NB4 (cell line): ENCODE results near the gene HERC3.
A peak's percentile ranks its signal among the peaks of the same experiment; 100 is the strongest.

Experiments
- DNase-seq: peaks from one replicate; pipeline ENCODE4 v3.0.0; 2010; ENCODE audit warnings: low read depth
- H3K4me3 ChIP-seq: one replicate; pipeline ENCODE4 v1.5.1; 2011; ENCODE audit warnings: mild to moderate bottlenecking, low read depth, low read length, moderate library complexity
- CTCF ChIP-seq: IDR thresholded peaks from one replicate; pipeline ENCODE4 v1.5.1; 2012; ENCODE audit warnings: low read depth, low read length
- MAX ChIP-seq: IDR thresholded peaks from 2 replicates; pipeline ENCODE4 v1.6.1; 2011; ENCODE audit warnings: low read depth, low read length
- MYC ChIP-seq: IDR thresholded peaks from 2 replicates; pipeline ENCODE4 v1.6.1; 2011; ENCODE audit warnings: low read depth, low read length
- POLR2A ChIP-seq: IDR thresholded peaks from 2 replicates; pipeline ENCODE4 v1.6.1; 2011; ENCODE audit warnings: mild to moderate bottlenecking; ENCODE audit not compliant: insufficient read length; ENCODE audit errors: extremely low read depth

Gene HERC3

DNA sequence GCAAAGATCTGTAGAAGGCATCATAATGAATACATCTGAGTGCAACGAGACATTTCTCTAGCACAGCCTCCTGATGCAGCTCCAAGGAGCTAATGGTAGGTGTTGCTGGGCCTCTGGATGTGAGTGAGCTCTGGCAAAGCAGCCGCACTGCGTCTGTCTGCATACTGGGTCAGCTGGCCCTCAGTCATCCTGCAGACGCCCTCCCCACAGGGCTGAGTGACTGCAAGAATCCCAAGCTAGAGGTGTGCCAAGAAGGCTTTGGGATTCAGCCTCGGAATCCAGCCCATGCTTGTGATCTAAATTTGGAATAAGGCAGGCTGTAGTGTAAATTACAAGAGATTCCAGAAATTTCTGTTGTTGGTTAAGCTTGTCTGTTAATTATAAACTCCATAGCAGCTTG, 18.5 kb downstream of the HERC3 start:
- H3K4me3 ChIP-seq: no peak overlapping the region
- DNase-seq: no peak
- TF ChIP-seq MAX: no peak
- no peak for TF ChIP-seq MYC
- no peak for TF ChIP-seq CTCF
- no peak for TF ChIP-seq POLR2A

- no peak overlapping the region for H3K4me3 ChIP-seq
- TF ChIP-seq MAX (no peak), POLR2A (no peak)
- peak; percentile 16 for DNase-seq
Measured at GRCh38 chr4:88613417-88613875, 21.2 kb downstream of the HERC3 start.

GRCh38 chr4:88614058-88614457, 21.8 kb downstream of the HERC3 start:
- TF ChIP-seq CTCF (no peak), MYC (no peak), MAX (no peak), POLR2A (no peak)
- DNase-seq: no peak
- no peak overlapping the region for H3K4me3 ChIP-seq

DNA sequence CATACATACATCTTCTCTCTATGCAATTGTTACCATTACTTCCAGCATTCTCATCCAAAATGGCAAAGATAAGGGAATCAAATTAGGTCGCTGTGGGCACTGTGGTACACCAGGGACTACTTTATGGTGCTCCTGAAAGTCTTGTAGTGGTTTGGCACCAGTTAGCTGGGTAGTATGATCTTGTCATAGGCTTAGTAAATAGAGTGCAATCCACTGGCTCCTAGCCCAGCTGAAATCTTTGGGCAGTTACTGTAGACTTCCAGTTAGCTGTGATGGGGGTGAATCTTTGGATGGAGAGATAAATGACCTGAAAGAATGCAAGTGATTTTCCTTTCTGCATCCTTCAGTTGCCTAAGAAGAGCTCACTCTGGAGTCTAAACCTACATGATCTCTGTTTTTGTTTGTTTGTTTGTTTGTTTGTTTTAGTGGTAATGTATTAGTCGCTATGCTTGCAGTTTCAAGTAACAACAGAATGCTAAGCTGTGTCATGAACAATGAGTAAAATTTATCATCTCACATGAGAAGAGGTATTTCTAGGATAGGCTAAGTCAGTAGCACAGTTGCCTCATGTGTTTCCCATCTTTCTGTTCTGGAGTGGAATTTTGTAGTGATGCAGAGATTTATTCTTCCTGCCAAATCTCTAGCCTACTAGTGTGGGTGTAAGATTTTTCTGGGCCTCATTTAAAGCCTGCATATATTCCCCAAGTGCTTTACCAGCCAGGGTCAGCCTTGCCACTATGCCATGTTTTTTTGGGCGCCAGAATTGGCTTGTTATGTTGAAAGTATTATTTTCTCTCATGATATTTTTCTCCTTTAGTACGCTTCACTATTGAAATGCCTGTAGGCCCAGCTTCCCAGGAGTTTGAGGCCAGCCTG, 24.2 kb downstream of the HERC3 start:
- TF ChIP-seq POLR2A: no peak
- no peak for TF ChIP-seq MYC
- no peak for TF ChIP-seq MAX
- TF ChIP-seq CTCF: no peak
- no peak overlapping the region for H3K4me3 ChIP-seq
- DNase-seq: no peak

DNA sequence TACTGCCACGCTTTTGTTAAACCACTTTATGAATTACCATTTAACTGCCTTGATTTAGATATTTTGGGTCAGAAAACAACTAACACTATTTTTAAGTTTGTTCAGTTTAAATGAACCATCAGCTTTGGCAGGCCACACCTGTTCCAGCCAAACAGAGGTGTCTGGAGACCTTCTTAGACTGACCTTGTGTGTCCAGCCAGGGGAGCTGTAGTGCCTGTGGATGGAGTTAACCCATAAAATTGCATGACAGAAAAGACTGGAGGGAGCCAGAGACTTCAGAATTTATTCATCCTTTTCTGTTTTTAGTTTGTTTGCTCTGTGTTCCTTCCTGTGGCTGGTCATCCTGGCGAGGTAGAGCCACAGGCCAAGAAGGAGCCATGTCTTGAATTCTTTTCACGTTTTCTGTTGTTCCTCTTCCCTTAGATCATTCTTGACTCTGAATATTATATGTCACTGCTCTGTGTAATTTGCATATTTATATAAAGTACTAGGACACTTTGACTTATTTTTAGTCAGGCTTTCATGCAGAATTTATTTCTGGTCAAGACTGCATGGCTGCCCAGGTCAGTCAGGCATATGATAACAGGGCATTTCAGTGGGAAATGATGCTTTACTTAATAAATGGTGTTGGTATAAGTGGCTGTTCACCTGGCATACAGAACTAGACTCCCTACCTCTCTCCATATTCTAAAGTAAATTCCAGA, 26.7 kb downstream of the HERC3 start:
- H3K4me3 ChIP-seq: no peak overlapping the region
- TF ChIP-seq MAX: no peak
- TF ChIP-seq CTCF: no peak
- no peak for TF ChIP-seq POLR2A
- no peak for TF ChIP-seq MYC
- no peak for DNase-seq

DNA sequence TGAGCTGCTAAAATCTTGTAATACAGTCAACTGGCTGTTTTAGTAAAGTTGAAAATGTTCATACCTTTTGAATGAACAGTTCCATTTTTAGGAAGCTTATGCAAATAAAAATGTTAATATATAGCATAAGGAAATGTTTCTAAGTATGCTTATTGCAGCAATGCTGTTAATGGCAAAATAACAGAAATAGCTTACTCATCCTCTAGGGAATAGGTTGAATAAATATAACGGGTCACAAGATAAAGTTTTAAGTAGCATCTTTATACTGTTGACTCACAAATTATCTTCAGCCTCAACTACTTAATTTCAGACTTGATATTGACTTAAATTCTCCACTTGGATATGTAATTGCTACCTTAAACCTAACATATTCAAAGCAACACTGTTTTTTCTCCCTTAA, 27.7 kb downstream of the HERC3 start:
- no peak for DNase-seq
- no peak overlapping the region for H3K4me3 ChIP-seq
- TF ChIP-seq MYC (no peak), MAX (no peak), CTCF (no peak), POLR2A (no peak)
